Measurements from ENCODE around the gene LUZP2.

LUZP2 gene

GRCh38 chr11:24516638-24517037, 19.8 kb downstream of the LUZP2 start:
- no peaks in the 10 kb centered on the region for H3K27me3 ChIP-seq (ENCODE audit: insufficient read depth, low read length)
- no peak overlapping the region for H3K27ac ChIP-seq (ENCODE audit: low read depth, low read length, poor library complexity, severe bottlenecking)
- TF ChIP-seq EZH2 (IDR thresholded peaks at IDR 0.05; ENCODE audit: borderline replicate concordance, low read length) (no peak), CTCF (IDR thresholded peaks at IDR 0.05; ENCODE audit: low read length) (no peak)
- no peaks in the 10 kb centered on the region for H4K20me1 ChIP-seq (ENCODE audit: insufficient read depth, low read length)
- no peak overlapping the region for H3K4me2 ChIP-seq (ENCODE audit: low read length)
- no peaks in the 10 kb centered on the region for H3F3A ChIP-seq (ENCODE audit: insufficient read depth, low read length)
- H3K36me3 ChIP-seq (ENCODE audit: insufficient read depth, low read length) = no peaks in the 10 kb centered on the region
- no peaks in the 10 kb centered on the region for H3K9me2 ChIP-seq (ENCODE audit: low read depth, low read length)
- no peaks in the 10 kb centered on the region for H3K9me3 ChIP-seq (ENCODE audit: low read length)
- no peaks in the 10 kb centered on the region for H3K79me2 ChIP-seq (ENCODE audit: insufficient read depth, low read length)
- H3K9ac ChIP-seq (ENCODE audit: low read length) = no peak overlapping the region
- H2AFZ ChIP-seq (ENCODE audit: low read length) = no peak overlapping the region
- peaks cover 4% of the 10 kb centered on the region for H3K4me1 ChIP-seq (ENCODE audit: insufficient read depth, low read length, severe bottlenecking)
- H3K4me3 ChIP-seq (ENCODE audit: low read depth, low read length, poor library complexity, severe bottlenecking) = no peak overlapping the region

GRCh38 chr11:24521601-24522000, 24.7 kb downstream of the LUZP2 start:
- no peak overlapping the region for H3K27ac ChIP-seq (ENCODE audit: low read depth, low read length, poor library complexity, severe bottlenecking)
- no peak overlapping the region for H3K9ac ChIP-seq (ENCODE audit: low read length)
- no peaks in the 10 kb centered on the region for H3K36me3 ChIP-seq (ENCODE audit: insufficient read depth, low read length)
- no peak overlapping the region for H3K4me2 ChIP-seq (ENCODE audit: low read length)
- H3K27me3 ChIP-seq (ENCODE audit: insufficient read depth, low read length) = no peaks in the 10 kb centered on the region
- H3K79me2 ChIP-seq (ENCODE audit: insufficient read depth, low read length) = no peaks in the 10 kb centered on the region
- peaks cover 4% of the 10 kb centered on the region for H3K4me1 ChIP-seq (ENCODE audit: insufficient read depth, low read length, severe bottlenecking)
- no peak for TF ChIP-seq EZH2 (IDR thresholded peaks at IDR 0.05; ENCODE audit: borderline replicate concordance, low read length)
- no peak for TF ChIP-seq CTCF (IDR thresholded peaks at IDR 0.05; ENCODE audit: low read length)
- H3K9me2 ChIP-seq (ENCODE audit: low read depth, low read length) = no peaks in the 10 kb centered on the region
- no peak overlapping the region for H2AFZ ChIP-seq (ENCODE audit: low read length)
- H3F3A ChIP-seq (ENCODE audit: insufficient read depth, low read length) = no peaks in the 10 kb centered on the region
- no peaks in the 10 kb centered on the region for H3K9me3 ChIP-seq (ENCODE audit: low read length)
- no peaks in the 10 kb centered on the region for H4K20me1 ChIP-seq (ENCODE audit: insufficient read depth, low read length)
- H3K4me3 ChIP-seq (ENCODE audit: low read depth, low read length, poor library complexity, severe bottlenecking) = no peak overlapping the region

DNA sequence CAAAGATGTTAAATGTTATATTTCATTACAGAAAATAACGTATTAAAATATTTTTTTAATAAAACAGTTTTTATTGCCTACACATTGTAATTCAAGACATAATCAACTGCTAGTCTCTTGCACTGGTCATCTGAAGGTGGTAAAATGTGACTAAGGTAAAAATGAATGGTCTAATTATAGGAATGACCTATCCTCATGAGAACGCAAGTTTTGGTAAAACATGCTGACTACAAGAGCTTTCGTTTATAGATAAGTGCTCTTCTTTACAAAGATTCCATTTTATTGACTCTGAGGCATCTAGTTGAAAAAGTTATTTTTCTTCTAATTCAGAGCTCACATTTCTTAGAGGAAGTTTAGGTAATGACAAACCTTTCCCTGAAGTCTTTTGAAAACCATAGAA, 27.3 kb downstream of the LUZP2 start:
- H3K4me3 ChIP-seq (ENCODE audit: low read depth, low read length, poor library complexity, severe bottlenecking) = no peak overlapping the region
- no peaks in the 10 kb centered on the region for H3F3A ChIP-seq (ENCODE audit: insufficient read depth, low read length)
- H3K9ac ChIP-seq (ENCODE audit: low read length) = no peak overlapping the region
- H3K36me3 ChIP-seq (ENCODE audit: insufficient read depth, low read length) = no peaks in the 10 kb centered on the region
- no peaks in the 10 kb centered on the region for H3K27me3 ChIP-seq (ENCODE audit: insufficient read depth, low read length)
- no peak overlapping the region for H2AFZ ChIP-seq (ENCODE audit: low read length)
- no peak overlapping the region for H3K27ac ChIP-seq (ENCODE audit: low read depth, low read length, poor library complexity, severe bottlenecking)
- H3K4me1 ChIP-seq (ENCODE audit: insufficient read depth, low read length, severe bottlenecking) = peaks cover 4% of the 10 kb centered on the region
- H4K20me1 ChIP-seq (ENCODE audit: insufficient read depth, low read length) = no peaks in the 10 kb centered on the region
- H3K4me2 ChIP-seq (ENCODE audit: low read length) = no peak overlapping the region
- H3K9me3 ChIP-seq (ENCODE audit: low read length) = no peaks in the 10 kb centered on the region
- H3K79me2 ChIP-seq (ENCODE audit: insufficient read depth, low read length) = no peaks in the 10 kb centered on the region
- no peaks in the 10 kb centered on the region for H3K9me2 ChIP-seq (ENCODE audit: low read depth, low read length)
- TF ChIP-seq EZH2 (IDR thresholded peaks at IDR 0.05; ENCODE audit: borderline replicate concordance, low read length) (no peak), CTCF (IDR thresholded peaks at IDR 0.05; ENCODE audit: low read length) (no peak)
